Endodermal cell (in vitro differentiated cells): ENCODE measurements around the gene CLOCK. TPM values are rescaled to one million over a fixed set of nuclear protein-coding genes. Genes with fewer than 3 reads are reported as not detected.

Source experiments
- DNase-seq: peaks from one replicate; pipeline ENCODE4 v3.0.0-alpha.2; 2017
- H3K27ac ChIP-seq: 2 replicates; pipeline ENCODE4 v1.5.1; 2013; ENCODE audit warnings: mild to moderate bottlenecking, low read depth, low read length, moderate library complexity
- H3K27me3 ChIP-seq: 2 replicates; pipeline ENCODE4 v1.6.1; 2013; ENCODE audit warnings: mild to moderate bottlenecking, low read length, moderate library complexity; ENCODE audit not compliant: insufficient read depth, control insufficient read depth, poor library complexity, severe bottlenecking
- H3K36me3 ChIP-seq: 2 replicates; pipeline ENCODE4 v1.7.0; 2013; ENCODE audit warnings: mild to moderate bottlenecking, low read length, moderate library complexity; ENCODE audit not compliant: control insufficient read depth, insufficient read depth
- H3K4me1 ChIP-seq: one replicate; pipeline ENCODE4 v1.7.0; 2013; ENCODE audit warnings: low read length; ENCODE audit not compliant: control insufficient read depth, insufficient read depth
- H3K4me3 ChIP-seq: 2 replicates; pipeline ENCODE4 v1.5.1; 2013; ENCODE audit warnings: mild to moderate bottlenecking, low read length, moderate library complexity
- H3K9ac ChIP-seq: 2 replicates; pipeline ENCODE4 v1.6.1; 2013; ENCODE audit warnings: mild to moderate bottlenecking, low read length, moderate library complexity; ENCODE audit not compliant: poor library complexity, severe bottlenecking; ENCODE audit errors: extremely low read depth
- H3K9me3 ChIP-seq: 2 replicates; pipeline ENCODE4 v1.6.1; 2013; ENCODE audit warnings: mild to moderate bottlenecking, low read length, moderate library complexity; ENCODE audit not compliant: control insufficient read depth
- H3K27ac Mint-ChIP-seq: 2 replicates; pipeline ENCODE4 v1.8.0; 2020; ENCODE audit warnings: mixed read lengths
- H3K27me3 Mint-ChIP-seq: 2 replicates; pipeline ENCODE4 v1.8.0; 2021; ENCODE audit warnings: mild to moderate bottlenecking, mixed read lengths; ENCODE audit not compliant: insufficient read depth
- H3K36me3 Mint-ChIP-seq: 2 replicates; pipeline ENCODE4 v1.8.0; 2020; ENCODE audit warnings: low read depth, mixed read lengths
- H3K4me1 Mint-ChIP-seq: 2 replicates; pipeline ENCODE4 v1.8.0; 2020; ENCODE audit warnings: mixed read lengths
- H3K4me3 Mint-ChIP-seq: 2 replicates; pipeline ENCODE4 v1.8.0; 2020; ENCODE audit warnings: mild to moderate bottlenecking, moderate library complexity, mixed read lengths
- H3K9me3 Mint-ChIP-seq: 2 replicates; pipeline ENCODE4 v1.8.0; 2020; ENCODE audit warnings: mild to moderate bottlenecking, mixed read lengths
- CTCF ChIP-seq: fragments of 200-600 bp; sonication (generic); conservative IDR thresholded peaks from 2 replicates; pipeline ENCODE4 v1.5.0; 2021; ENCODE audit warnings: antibody characterized with exemption, mild to moderate bottlenecking
- WGBS, 2 experiments: methylation state at CpG; one replicate each; pipeline versions ENCODE4 v1.1.5 to v1.1.7; 2013; ENCODE audit warnings: missing lambda C conversion rate in 2 of 2, mixed read lengths in 1 of 2; ENCODE audit not compliant: insufficient coverage in 1 of 2, insufficient read length in 1 of 2; 5-methylcytosine and 5-hydroxymethylcytosine counted together
- total RNA-seq, 2 donors: library from RNA; stranded (reverse); fragmentation: NEBNext Ultra II Directional in 1 of 2; extraction: Animal tissue kit (Norgen Biotek cat#: 25700) in 1 of 2; gene quantifications; 2 replicates in 1 of 2; 3 replicates in 1 of 2; pipeline ENCODE4 v1.2.1, GENCODE V29; 2021

CLOCK gene
- total RNA-seq, 2 donors from 2014 or later, result 22.9 to 25.1 TPM

GRCh38 chr4:55398966-55399365 lies 147.7 kb downstream of the CLOCK start:
- peak overlapping the region; percentile 66 for H3K9ac ChIP-seq
- H3K27me3 ChIP-seq, result no peaks in the 10 kb centered on the region
- Mint-ChIP-seq H3K36me3 (peaks cover 26% of the 10 kb centered on the region), H3K4me1 (peaks cover 25% of the 10 kb centered on the region), H3K9me3 (peaks cover 1% of the 10 kb centered on the region), H3K27me3 (no peaks in the 10 kb centered on the region), H3K27ac (no peak overlapping the region), H3K4me3 (peak overlapping the region; percentile 87)
- H3K4me1 ChIP-seq, result no peaks in the 10 kb centered on the region
- H3K9me3 ChIP-seq, result peaks cover 4% of the 10 kb centered on the region
- TF ChIP-seq CTCF, result no peak
- peaks cover 30% of the 10 kb centered on the region for H3K36me3 ChIP-seq
- WGBS, 2 experiments, result 76 to 84% methylated on average over 3 of the region's 3 CpGs
- H3K4me3 ChIP-seq, result peak overlapping the region; percentile 95
- no peak overlapping the region for H3K27ac ChIP-seq
- no peak for DNase-seq

- H3K4me3 ChIP-seq, result peak overlapping the region; percentile 95
- Mint-ChIP-seq H3K27me3 (no peaks in the 10 kb centered on the region), H3K4me3 (peak overlapping the region; percentile 87), H3K27ac (peak overlapping the region; percentile 72), H3K36me3 (peaks cover 21% of the 10 kb centered on the region), H3K9me3 (no peaks in the 10 kb centered on the region), H3K4me1 (peaks cover 25% of the 10 kb centered on the region)
- H3K27ac ChIP-seq, result no peak overlapping the region
- peak overlapping the region; percentile 66 for H3K9ac ChIP-seq
- H3K9me3 ChIP-seq, result peaks cover under 1% of the 10 kb centered on the region
- peaks cover 25% of the 10 kb centered on the region for H3K36me3 ChIP-seq
- no peak for DNase-seq
- 56 to 67% methylated on average over 1 of the region's 1 CpG for WGBS, 2 experiments
- TF ChIP-seq CTCF, result no peak
- no peaks in the 10 kb centered on the region for H3K27me3 ChIP-seq
- H3K4me1 ChIP-seq, result no peaks in the 10 kb centered on the region
Observed at GRCh38 chr4:55398461-55398860, 148.2 kb downstream of the CLOCK start.

- H3K36me3 Mint-ChIP-seq, result peaks cover 16% of the 10 kb centered on the region
- Histone ChIP-seq H3K36me3 (peaks cover 19% of the 10 kb centered on the region), H3K9ac (peak overlapping the region; percentile 66), H3K27me3 (no peaks in the 10 kb centered on the region), H3K9me3 (no peaks in the 10 kb centered on the region), H3K4me1 (no peaks in the 10 kb centered on the region), H3K27ac (no peak overlapping the region), H3K4me3 (peak overlapping the region; percentile 95)
- peak overlapping the region; percentile 88 for H3K27ac Mint-ChIP-seq
- WGBS, 2 experiments, result 22 to 35% methylated on average over 12 to 15 of the region's 15 CpGs
- H3K4me1 Mint-ChIP-seq, result peaks cover 25% of the 10 kb centered on the region
- no peak for TF ChIP-seq CTCF
- no peaks in the 10 kb centered on the region for H3K9me3 Mint-ChIP-seq
- peak overlapping the region; percentile 87 for H3K4me3 Mint-ChIP-seq
- no peak for DNase-seq
- no peaks in the 10 kb centered on the region for H3K27me3 Mint-ChIP-seq
Observed at GRCh38 chr4:55397520-55398321, 149.0 kb downstream of the CLOCK start.
